Medulla oblongata (tissue), 1 donor: Measurements from ENCODE around the gene CHRNA4.

Experiments
- DNase-seq: peaks from one replicate; pipeline ENCODE4 v3.0.0-alpha.2; 2015; ENCODE audit errors: extremely low spot score

CHRNA4 gene

DNA sequence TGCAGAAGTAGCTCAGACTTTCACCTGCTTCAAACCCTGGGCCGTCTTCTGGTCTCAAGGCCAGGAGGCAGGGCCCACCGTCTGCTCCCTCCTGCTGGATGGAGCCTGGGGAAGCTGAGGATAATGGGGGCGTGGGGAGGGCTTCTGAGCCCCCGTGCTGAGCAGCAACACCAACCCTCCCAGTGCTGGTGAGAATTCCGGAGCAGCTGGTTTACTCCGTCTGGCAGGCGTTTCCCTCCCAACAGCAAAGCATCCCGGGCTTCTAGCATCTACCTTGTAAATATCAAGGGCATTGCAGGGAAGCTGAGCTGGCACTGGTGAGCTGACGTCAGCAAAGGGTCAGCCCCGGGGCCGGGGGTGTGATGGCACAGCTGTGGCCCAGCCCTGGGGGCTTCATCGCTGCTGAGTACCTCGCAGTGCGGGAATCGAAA, 16.8 kb upstream of the CHRNA4 start:
- DNase-seq: no peak

DNA sequence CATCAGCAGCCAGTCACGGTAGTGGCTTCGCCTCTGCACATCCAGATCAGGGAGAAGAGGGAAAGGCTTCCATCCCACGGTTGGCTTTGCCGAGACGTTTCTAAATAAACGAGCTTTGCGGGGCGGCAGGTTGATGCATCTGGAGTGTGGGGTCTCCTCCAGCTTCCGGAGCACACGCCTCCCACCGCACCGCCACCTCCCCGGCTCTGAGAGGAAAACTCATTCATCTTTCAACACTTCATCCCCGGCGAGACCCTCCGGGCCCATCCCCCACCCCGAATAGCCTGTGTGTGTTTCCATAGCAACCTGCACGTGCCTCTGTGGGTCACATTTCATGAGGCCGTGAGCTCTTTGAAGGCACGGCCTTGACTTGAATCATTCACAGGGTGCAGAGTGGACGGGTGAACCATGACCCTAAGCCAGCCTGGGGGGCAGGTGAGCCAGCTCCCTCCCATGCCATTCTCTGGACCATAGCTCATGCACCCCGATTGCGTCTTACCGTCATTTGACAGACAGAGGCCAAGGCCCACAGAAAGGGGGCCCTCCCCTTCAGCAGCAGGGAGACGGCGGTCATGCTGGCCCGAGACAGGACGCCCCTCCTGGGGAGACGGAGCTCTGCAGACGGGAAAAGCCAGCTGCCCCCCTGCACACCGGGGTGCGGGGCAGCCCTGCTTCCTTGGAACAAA, 16.2 kb upstream of the CHRNA4 start:
- DNase-seq: no peak

DNA sequence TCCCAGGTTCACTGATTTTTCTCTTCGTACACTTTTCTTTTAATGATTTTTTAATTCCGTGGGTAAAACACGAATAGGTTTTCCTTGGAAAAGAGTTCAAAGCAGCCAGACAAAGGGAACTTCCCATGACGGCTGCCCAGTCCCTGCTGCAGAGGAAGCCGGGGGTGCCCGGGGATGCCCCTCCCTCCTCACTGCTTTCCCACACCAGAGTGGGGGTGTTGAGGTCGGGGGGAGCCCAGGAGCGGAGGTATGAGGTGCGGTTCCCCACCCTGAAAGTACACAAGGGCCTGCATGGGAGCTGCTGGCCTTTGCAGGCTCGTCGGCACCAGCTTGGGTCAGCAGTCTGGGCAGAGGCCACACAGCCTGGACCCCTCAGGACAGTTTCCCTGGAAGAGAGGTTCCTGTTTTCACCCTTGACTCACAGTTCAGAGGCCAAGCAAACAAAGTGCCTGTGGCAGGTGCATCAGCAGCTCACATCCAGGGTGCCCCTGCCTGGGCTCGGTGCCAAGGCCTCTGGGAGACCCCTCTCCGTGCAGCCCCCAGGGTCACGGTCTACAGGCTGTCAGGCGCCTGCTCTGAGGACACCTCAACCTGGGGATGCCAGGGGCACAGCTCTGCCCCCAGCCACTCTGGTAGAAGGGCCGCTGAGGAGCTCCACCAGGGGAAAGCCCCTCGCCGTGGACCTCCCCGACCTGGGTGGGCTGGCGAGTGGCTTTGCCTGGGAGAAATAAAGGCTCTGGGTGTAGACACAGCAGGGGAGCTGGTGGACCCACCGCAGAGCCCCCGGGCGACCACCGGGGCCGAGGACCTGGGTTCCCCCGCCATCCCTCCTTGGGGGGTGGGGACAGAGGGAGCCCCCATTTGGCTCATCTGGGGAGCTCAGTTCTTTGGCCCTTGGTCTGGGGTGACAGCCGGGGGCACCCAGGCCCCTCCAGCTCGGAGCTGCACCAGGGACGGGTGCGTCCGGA, 15.4 kb upstream of the CHRNA4 start:
- DNase-seq: no peak

DNA sequence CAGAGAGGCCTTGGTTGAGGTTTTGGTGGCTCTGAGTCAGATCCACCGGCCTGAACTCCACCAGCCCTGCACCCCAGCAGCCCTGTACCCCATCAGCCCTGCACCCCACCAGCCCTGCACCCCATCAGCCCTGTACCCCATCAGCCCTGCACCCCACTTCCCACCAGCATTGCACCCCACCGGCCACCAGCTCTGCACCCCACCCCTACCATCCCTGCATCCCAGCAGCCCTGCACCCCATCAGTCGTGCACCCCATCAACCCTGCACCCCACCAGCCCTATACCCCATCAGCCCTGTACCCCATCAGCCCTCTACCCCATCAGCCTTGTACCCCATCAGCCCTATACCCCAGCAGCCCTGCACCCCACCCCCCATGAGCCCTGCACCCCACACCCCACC, 14.3 kb upstream of the CHRNA4 start:
- no peak for DNase-seq

DNA sequence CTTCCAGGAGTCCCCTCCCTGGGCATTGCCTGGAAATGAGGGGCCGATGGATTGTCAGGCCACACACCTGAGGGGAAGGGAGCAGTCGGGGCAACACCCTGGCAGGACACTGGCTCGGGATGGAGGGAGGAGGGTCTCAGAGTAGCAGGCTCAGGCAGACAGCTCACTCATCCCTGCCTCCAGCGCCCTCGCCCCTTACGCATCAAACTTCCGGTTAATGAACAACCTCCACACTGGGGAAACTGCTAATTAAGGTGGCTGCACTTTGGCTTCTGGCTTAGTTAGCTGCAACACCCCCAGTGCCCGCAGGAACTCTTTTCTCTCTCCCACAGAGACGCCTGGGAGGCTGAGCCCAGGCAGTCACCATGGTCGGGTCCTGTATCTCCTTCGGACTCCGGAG, 13.4 kb upstream of the CHRNA4 start:
- no peak for DNase-seq

DNA sequence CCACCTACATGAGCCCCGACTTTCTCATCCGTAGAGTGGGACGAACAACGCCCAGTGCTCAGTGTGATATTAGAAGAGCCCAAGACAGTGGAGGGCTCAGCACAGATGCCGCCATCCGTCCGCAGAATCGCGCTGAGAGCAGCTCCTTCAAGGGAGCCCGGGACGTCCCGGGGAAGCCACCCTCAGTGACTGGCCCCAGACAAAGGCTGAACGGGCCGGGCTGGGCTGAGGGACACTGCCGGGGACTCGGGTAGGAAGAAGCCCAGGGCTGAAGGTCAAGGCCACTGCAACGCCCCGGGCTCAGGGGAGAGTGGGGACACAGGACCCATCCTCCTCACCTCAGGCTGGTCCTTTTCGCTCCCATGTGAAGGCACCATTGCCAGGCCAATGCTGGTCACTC, 12.8 kb upstream of the CHRNA4 start:
- no peak for DNase-seq

DNA sequence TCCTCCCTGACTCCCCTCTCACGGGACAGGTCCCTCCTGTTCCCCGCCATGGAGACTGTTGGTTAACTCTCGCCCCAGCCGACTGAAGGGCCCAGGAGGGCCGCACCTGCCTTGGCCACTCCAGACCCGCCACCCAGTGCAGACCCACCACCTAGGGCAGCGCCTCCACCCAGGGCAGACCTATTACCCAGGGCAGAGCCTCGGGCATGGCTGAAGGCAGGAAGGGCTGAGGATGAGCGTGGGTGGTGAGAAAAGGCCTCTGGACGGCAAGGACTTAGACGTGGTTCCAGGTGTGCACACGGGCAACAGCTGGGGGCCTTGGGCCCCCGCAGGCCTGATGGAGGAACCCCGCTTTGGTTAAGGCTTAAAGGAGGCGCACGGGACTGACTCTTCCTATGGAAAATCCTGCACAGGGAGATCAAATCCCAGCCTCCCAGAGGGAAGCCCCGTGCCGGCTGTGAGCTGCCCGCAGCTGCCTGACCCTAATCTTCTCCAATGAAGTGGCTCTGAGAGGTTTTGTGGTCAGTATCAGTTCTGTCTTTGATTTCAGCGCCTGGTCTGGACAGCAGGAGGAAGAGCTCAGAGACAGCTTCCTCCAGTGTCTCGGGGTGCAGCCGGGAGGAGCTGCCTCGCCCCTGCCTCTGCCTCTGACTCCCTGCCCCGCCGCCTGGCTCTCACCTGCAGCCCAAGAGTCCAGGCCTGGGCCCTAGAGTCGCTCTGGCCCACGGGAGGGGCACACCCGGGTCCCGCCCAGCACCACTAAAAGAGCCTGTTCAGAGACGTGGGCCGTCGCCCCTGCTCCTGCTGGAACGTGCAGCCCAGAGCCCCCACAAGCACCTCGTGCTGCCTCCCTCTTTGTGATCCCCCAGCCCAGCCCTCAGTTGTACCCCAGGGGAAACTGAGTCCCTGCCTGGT, 12.1 kb upstream of the CHRNA4 start:
- no peak for DNase-seq

DNA sequence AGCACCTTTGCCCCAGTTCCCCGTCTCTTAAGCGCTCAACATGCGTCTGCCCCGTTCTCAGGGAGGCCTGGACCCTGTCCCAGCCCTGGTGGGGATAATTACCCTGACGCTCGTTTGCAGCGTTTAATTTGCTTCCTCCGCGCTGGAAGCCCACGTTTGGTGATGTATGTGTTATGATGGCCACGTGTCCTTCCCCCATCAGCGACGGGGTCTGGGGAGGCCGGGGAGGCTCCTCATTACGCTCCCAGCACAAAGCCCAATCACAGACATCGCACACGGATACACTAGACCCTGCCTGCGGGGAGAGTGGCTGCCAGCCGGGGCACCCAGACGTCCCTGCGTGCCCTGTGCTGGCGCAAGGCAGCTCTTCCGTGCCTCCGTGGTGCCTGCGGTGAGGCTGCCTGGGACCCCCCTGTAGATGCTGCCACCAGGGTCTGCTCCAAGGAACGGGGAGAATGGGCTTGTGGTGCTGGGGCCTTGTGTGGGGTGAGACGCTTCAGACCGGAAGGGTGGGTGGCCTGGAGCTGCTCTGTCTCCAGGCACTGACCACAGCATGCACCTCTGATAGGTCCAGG, 10.2 kb upstream of the CHRNA4 start:
- DNase-seq: no peak

DNA sequence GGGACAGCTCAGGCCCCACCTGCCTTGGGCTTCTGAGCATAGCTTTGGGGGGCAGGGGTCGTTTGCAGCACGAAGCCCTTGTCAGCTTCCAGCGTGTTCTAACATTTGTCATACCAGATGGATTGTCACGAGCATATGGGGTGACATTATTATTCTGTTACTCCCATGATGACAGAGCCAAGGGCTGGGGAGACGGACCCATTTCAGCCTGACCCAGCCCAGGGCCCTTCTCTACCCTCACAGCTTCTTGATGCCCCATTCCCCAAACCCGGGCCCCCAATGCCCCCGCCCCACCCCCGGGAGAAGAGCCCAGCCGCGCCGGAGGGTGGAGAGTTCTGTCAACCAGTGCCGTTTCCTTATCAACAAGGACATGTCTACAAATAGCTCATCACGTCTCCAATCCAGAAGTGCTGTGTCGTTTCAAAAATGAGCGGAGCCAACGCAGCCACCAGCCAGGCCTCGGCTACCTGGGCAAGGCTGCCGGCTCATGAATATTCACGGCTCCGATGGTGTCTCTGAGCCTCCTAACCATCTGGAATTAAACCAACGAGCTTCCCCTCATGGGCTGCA, 9.6 kb upstream of the CHRNA4 start:
- no peak for DNase-seq

DNA sequence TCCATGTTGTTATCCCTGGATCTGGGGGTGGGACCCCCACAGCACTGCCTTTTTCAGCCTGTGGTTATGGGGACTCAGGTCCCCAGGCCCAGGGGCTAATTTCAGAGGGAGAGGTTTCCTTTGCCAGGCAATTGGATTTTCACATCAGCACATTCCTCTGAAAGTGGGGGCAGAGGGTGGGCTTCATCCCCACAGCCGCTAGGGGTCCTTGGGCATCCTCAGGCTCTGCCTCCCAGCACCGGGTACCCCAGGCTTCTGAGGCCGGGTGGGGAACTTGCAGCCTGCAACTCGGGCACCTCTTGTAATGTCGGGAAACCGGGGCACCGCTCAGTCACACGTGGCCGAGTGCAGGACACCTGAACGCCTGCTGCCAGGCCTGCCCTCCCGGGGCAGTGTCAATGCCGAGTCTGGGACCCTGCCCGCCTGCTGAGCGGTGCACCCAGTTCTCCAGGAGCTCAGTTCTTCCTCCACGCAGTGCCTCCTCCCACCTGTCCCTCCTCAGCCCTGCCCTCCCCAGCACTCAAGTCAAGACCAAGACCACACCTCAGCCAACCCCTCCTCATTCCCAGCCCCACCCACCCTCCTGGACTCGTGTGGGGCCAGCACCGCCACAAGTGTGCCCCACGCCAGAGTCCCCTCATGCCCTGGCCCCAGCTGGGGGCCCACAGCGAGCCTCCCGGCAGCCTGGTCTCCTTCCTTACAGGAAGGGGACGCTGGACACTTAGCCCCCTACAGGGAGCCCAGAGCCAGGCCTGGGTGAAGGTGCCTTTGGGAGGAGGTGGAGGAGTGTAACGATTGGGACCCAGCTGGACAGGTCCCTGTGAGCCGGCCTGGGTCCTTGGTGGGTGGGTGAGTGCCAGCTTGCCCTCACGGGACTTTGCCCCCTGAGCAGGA, 8.8 kb upstream of the CHRNA4 start:
- DNase-seq: no peak

DNA sequence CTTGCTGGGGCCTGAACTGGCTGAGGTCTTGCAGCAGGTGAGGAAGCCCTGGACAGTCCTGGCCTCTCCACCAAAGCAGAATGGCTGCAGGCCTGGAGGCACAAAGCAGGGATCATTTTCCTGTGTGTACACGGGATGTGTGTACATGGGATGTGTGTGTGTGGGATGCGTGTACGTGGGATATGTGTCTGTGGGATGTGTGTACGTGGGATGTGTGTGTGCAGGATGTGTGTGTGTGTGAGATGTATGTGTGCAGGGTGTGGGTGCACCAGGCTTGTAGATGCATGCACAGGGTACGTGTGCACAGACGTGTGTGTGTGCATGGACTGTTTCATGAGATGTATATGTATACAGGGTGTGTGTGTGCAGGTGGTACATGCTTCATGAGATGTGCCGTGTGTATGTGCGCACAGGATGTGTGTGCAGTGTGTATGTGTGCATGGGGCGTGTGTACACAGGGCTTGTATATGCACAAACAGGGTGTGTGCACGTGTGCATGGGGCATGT, 7.9 kb upstream of the CHRNA4 start:
- DNase-seq: no peak

DNA sequence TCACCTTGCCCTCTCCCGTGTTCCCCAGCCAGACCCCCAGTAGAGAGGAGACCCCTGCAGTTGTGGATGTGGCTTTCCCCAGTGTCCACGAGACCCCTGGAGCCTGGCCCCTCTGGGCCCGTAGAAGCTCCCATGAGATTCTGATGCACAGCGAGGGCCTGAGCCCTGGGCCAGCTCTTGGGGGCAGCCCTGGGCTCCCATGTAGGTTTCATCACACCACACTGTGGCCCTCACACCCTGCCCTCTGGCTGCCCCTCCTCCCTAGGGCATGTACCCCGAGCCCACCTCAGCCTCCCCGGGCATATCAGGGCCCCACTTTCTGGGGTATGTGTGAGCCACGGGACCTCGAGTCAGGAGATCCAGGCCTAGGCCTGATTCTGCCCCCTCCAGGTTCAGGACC, 7.0 kb upstream of the CHRNA4 start:
- DNase-seq: no peak

DNA sequence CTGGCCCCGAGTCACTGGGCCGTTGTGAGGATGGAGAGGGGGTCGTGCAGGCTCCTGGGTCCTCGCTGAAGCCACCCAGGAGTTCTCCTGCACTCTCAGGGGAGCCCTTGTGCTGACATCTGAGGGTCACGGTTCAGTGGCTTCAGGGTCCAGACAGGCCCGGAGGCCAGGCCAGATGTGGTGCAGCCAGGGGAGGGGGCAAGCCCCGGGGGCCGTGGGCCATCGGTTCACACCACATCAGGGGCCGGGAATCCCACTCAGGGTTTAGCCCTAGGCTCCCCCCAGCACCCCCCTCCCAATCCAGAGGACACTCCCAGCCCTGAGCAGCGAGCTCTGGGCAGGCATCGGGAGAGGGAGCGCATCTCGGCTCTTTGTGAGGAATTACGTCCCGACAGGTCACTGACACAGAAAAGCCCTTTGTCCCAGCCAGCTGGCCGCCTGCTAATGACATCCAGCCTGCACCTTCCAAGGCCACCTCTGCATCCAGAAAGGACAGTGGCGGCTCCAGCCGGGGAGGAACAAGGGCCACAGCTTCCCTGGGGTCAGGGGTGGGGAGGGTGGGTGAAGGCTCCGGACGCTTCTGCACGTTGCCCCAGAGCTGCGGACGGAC, 6.4 kb upstream of the CHRNA4 start:
- DNase-seq: no peak

DNA sequence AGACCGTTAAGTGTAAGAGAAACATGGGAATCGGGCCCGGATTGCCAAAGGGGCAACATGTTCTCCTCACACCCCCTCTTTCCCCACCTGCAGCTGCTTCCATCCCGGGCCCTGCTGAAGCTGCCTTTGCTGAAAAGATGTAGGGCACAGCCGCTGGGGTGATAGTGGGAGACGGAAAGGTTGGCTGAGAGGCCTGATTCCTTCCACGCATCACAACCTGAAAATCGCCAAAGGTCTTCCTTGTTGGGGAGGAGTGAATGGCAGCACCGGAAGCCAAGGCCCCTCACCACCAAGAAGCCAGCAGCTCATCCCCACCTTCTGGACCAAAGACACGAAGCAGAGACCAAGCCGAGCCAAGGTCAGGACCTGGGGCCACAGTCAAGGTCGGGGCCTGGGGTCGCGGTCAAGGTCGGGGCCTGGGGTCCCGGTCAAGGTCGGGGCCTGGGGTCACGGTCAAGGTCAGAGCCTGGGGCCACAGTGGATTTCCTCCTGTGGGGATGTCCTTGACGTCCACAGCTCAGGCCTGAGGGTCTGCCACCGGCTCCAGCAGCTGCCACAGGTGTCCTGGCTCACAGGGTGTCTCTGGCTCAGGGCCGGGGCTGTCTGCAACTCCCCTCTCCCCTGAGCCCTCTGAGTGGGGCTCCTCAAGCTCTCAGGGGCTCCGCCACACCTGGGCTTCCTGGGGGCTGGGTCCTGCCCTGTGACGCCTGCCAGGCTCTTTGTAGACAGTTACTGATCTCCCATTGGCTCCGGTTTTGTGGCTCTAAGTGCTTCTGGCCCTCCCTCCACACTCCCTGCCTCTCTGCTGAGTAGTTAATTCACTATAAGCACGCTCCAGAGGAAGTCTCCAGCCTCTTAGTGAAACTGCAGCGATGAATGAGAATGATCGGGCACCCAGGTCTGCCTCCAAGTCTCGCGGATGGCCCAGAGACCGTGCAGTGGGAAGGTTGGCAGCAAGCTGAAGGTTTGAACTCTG, 5.5 kb upstream of the CHRNA4 start:
- no peak for DNase-seq

DNA sequence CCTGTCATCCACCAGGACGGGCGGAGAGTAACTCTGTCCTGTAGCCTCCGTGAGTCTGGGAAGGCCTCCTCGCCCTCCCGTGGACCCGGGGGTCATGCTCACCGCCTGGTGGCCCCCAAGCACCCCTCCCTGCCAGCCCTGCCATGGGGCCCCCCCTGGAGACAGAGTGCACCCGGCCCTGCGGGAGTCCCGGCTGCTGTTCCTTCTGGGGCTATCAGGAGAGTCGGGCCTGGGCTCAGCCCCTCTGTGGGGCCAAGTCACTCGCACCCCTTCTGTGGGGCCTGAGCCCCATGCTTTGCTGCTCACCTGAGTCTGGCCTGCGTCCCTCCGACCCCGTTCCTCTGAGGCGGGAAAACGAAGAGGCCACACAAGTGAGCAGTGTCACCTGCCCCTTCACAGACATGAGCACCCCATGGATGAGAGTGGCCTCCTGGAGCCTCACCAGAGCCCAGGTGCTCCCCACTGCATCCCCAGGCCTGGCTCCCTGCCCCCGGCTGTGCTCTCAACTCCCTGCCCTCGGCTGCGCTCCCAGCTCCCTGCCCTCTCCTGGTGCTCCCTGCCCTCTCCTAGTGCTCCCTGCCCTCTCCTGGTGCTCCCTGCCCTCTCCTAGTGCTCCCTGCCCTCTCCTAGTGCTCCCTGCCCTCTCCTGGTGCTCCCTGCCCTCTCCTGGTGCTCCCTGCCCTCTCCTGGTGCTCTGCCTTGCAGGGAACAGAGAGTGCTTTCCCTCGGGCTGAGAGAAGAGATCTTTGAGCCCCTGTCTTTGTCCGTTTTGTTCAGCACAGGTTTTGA, 4.6 kb upstream of the CHRNA4 start:
- no peak for DNase-seq

DNA sequence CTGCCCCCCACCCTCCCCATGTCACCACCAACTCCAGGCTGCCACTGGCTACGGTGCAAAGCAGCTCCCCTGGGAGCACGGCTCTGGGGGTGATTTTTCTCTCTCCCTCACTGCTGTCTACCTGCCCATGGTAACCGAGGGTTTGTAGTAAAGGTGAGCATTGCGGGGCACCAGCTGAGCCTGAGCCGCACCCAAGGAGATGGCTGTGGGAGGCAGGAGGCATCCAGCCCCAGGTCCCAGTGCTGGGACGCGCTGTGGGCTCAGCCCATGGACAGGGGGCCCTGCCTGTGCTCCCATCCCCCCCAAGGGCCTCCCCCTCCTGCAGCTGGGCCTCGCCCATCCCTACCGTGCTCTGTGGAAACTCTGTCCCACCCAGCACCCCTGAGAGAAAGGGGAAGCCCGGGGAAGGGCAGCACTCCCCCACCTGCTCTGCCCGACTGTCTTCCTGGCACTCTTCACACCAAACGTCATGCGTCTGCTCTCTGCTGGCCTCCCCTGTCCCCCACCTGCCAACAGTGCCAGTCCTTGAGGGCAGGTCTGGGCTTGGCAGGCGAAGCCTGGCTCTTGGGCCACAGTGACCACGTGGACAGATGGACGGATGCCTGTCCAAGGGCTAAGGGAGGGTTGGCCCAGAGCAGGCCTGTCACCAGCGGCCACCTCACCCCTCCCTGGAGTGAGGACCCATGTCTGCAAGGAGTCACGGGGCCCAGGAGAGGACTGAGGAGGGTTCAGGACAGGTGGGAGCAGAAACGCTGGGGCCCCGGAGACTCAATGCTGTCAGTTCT, 3.8 kb upstream of the CHRNA4 start:
- no peak for DNase-seq
